Fibroblast of lung (primary cell): ENCODE results near the gene GSN.

Experiments used
- CTCF ChIP-seq, 2 donors: IDR thresholded peaks in 1 of 2; conservative IDR thresholded peaks in 1 of 2; 1 replicate in 1 of 2; 2 replicates in 1 of 2; pipeline ENCODE4 v1.5.1; 2011 to 2012; ENCODE audit warnings: low read length in 2 of 2, control low read depth in 1 of 2, inconsistent platforms in 1 of 2, low read depth in 1 of 2, mild to moderate bottlenecking in 1 of 2
- EZH2 ChIP-seq: IDR thresholded peaks from 2 replicates; pipeline ENCODE4 v1.5.1; 2012; ENCODE audit warnings: low read length, control low read depth, mild to moderate bottlenecking; ENCODE audit errors: missing control alignments

GRCh38 chr9:121266356-121266755 is 1.6 kb upstream of the GSN start:
- TF ChIP-seq CTCF (conservative IDR thresholded peaks at IDR 0.05 in 1 of 2, IDR thresholded peaks at IDR 0.05 in 1 of 2; ENCODE audit: low read depth in 1 of 2, low read length in 2 of 2) = no peak
- no peak for TF ChIP-seq EZH2
